Ectodermal cell (in vitro differentiated cells): ENCODE measurements around the gene MAML3.

ENCODE experiments used
- H3K27ac ChIP-seq: 2 replicates; pipeline ENCODE4 v1.7.0; 2013; ENCODE audit warnings: mild to moderate bottlenecking, low read depth, low read length; ENCODE audit not compliant: insufficient read depth, poor library complexity, severe bottlenecking
- H3K27me3 ChIP-seq: 2 replicates; pipeline ENCODE4 v1.7.0; 2013; ENCODE audit warnings: mild to moderate bottlenecking, low read length; ENCODE audit not compliant: insufficient read depth, control insufficient read depth, poor library complexity, severe bottlenecking
- H3K36me3 ChIP-seq: one replicate; pipeline ENCODE4 v1.7.0; 2013; ENCODE audit warnings: low read length; ENCODE audit not compliant: control insufficient read depth, insufficient read depth
- H3K4me1 ChIP-seq: one replicate; pipeline ENCODE4 v1.7.0; 2013; ENCODE audit warnings: low read length; ENCODE audit not compliant: control insufficient read depth, insufficient read depth
- H3K4me3 ChIP-seq: 2 replicates; pipeline ENCODE4 v1.7.0; 2013; ENCODE audit warnings: low read depth, low read length, control low read depth; ENCODE audit not compliant: insufficient read depth
- H3K9me3 ChIP-seq: 2 replicates; pipeline ENCODE4 v1.7.0; 2013; ENCODE audit warnings: mild to moderate bottlenecking, low read length, moderate library complexity; ENCODE audit not compliant: control insufficient read depth
- WGBS, 2 experiments: methylation state at CpG; one replicate each; pipeline ENCODE4 v1.1.7; 2013; ENCODE audit warnings: missing lambda C conversion rate in 2 of 2; 5-methylcytosine and 5-hydroxymethylcytosine counted together

The MAML3 gene

GRCh38 chr4:139961344-139961946 is 192.5 kb downstream of the MAML3 start:
- no peaks in the 10 kb centered on the region for H3K36me3 ChIP-seq
- H3K4me3 ChIP-seq, result no peak overlapping the region
- peaks cover 5% of the 10 kb centered on the region for H3K4me1 ChIP-seq
- no peaks in the 10 kb centered on the region for H3K27me3 ChIP-seq
- H3K9me3 ChIP-seq, result no peaks in the 10 kb centered on the region
- H3K27ac ChIP-seq, result no peak overlapping the region
- WGBS, 2 experiments, result 74 to 76% methylated on average over 6 of the region's 6 CpGs

DNA sequence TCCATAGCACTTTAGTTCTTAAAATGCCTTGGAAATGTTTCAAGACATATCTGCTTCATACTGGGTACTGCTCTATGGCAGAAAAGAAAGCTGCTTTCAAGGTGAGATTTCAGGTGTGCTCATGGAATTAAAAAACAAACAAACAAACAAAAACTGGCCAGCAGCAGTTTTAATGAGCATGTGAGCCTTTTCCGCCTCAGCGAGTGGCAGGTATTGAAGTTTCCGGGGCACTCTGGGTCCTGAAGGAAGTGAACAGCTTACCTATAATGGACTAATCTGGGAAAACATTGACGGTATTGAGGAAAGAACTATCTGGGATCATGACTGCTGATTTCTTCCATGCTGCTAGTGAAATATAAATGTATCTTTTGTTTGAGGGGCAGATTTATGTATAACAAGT is 194.6 kb downstream of the MAML3 start:
- no peaks in the 10 kb centered on the region for H3K27me3 ChIP-seq
- no peaks in the 10 kb centered on the region for H3K9me3 ChIP-seq
- no peak overlapping the region for H3K4me3 ChIP-seq
- WGBS, 2 experiments, result 93 to 94% methylated on average over 4 of the region's 4 CpGs
- H3K36me3 ChIP-seq, result no peaks in the 10 kb centered on the region
- H3K4me1 ChIP-seq, result peaks cover 17% of the 10 kb centered on the region
- H3K27ac ChIP-seq, result no peak overlapping the region

DNA sequence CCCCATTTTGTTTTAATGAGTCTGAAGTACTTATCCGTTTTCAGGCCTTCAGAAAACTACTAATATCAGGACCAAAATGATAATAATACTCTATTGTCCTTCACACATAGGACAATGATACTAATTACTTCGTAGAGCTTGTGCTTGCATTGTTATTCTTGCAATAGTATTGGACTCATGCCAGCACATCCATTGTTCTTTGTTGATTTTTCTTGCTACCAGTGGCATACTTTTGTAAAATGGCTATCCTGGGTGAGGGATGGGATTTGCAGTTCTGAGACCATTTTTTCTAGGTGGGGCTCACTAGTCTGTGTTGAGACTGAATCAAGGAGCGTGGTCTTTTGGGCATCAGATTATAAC is 195.3 kb downstream of the MAML3 start:
- Histone ChIP-seq H3K9me3 (no peaks in the 10 kb centered on the region), H3K27me3 (no peaks in the 10 kb centered on the region), H3K36me3 (no peaks in the 10 kb centered on the region), H3K4me3 (no peak overlapping the region), H3K27ac (no peak overlapping the region), H3K4me1 (peaks cover 17% of the 10 kb centered on the region)
- WGBS, 2 experiments, result 88 to 91% methylated on average over 1 to 2 of the region's 3 CpGs

- 87 to 90% methylated on average over 3 to 4 of the region's 4 CpGs for WGBS, 2 experiments
- no peak overlapping the region for H3K27ac ChIP-seq
- peaks cover 17% of the 10 kb centered on the region for H3K4me1 ChIP-seq
- H3K9me3 ChIP-seq, result no peaks in the 10 kb centered on the region
- H3K27me3 ChIP-seq, result no peaks in the 10 kb centered on the region
- no peak overlapping the region for H3K4me3 ChIP-seq
- no peaks in the 10 kb centered on the region for H3K36me3 ChIP-seq
Observed at GRCh38 chr4:139957986-139958738, 195.8 kb downstream of the MAML3 start.

DNA sequence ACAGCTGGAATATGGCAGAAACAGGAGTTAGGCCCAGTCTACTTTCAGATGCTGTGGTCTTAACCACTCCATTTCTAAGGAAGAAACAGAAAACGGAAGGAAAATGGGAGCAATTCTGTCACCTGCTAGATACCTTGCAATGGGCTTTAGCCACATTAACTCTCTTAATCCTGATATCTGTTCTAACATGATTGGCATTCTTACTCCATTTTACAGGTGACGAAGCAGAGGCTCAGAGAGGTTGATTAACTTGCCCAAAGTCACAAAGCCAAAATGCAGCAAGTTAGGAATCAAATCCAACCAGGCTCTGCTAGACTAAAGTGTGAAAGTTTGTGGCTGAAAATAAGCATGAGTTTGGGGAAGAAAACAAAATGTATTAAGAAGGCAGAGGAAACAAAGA is 196.9 kb downstream of the MAML3 start:
- Histone ChIP-seq H3K27me3 (no peaks in the 10 kb centered on the region), H3K9me3 (no peaks in the 10 kb centered on the region), H3K36me3 (no peaks in the 10 kb centered on the region), H3K27ac (no peak overlapping the region), H3K4me1 (peaks cover 17% of the 10 kb centered on the region), H3K4me3 (no peak overlapping the region)
- WGBS, 2 experiments, result 96 to 99% methylated on average over 2 of the region's 2 CpGs

DNA sequence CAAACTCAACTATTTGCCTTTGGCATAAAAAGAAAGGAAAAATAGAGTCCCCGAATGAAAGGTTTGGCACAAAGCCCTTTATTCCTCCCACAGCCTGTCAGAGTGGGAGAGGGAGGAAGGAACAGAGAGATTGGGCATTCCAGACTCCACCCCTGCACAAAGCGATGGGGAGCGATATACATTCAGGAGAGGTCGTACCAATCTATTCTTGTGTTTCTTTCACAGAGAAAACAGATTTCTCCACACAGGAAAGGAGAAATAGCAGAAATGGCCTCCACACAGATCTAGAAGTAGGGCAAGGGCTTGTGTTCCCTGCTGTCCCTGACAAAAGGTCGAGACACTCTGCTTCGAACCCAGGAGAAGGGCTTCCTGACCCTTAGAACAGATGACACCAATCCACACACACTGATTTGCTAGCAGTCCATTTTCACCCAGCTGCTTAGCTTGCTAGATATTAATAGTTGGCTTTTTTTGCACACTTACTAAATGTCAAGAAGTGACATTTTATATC is 197.4 kb downstream of the MAML3 start:
- H3K27me3 ChIP-seq, result no peaks in the 10 kb centered on the region

GRCh38 chr4:139955600-139955999 is 198.4 kb downstream of the MAML3 start:
- 82 to 88% methylated on average over 2 of the region's 2 CpGs for WGBS, 2 experiments
- Histone ChIP-seq H3K4me1 (peaks cover 17% of the 10 kb centered on the region), H3K9me3 (no peaks in the 10 kb centered on the region), H3K36me3 (no peaks in the 10 kb centered on the region), H3K27me3 (no peaks in the 10 kb centered on the region), H3K4me3 (no peak overlapping the region), H3K27ac (no peak overlapping the region)

More for the DNA sequence above, 197.4 kb downstream of the MAML3 start:
- H3K4me1 ChIP-seq, result peaks cover 17% of the 10 kb centered on the region
- no peaks in the 10 kb centered on the region for H3K36me3 ChIP-seq
- H3K27ac ChIP-seq, result peak overlapping the region; percentile 60
- H3K4me3 ChIP-seq, result no peak overlapping the region
- no peaks in the 10 kb centered on the region for H3K9me3 ChIP-seq
- WGBS, 2 experiments, result 69 to 79% methylated on average over 6 of the region's 6 CpGs

GRCh38 chr4:139954512-139954911 is 199.5 kb downstream of the MAML3 start:
- H3K9me3 ChIP-seq, result no peaks in the 10 kb centered on the region
- peaks cover 17% of the 10 kb centered on the region for H3K4me1 ChIP-seq
- H3K27me3 ChIP-seq, result no peaks in the 10 kb centered on the region
- H3K36me3 ChIP-seq, result no peaks in the 10 kb centered on the region
- 96 to 97% methylated on average over 5 of the region's 7 CpGs for WGBS, 2 experiments
- no peak overlapping the region for H3K27ac ChIP-seq
- H3K4me3 ChIP-seq, result no peak overlapping the region

DNA sequence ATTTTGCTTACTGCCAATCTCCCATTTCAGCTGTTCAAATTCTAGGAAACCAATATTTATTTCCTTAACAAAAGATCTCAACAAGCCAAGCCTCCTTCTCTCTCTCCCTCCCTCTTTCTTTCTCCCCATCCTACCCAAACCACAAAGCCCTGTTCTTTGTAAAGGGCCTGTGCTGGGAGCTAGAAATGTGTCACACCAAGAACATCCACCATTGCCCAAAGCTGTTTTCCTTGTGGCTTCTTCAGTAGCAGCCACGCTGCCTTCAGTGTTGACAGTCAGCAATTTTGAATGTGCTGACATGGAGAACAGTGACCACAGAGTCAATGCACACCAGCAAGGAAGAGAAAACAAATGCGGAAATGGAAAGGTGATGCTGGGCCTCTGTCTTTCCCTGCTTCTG is 203.0 kb downstream of the MAML3 start:
- Histone ChIP-seq H3K27ac (no peak overlapping the region), H3K27me3 (no peaks in the 10 kb centered on the region), H3K4me1 (peaks cover 8% of the 10 kb centered on the region), H3K36me3 (no peaks in the 10 kb centered on the region), H3K4me3 (no peak overlapping the region), H3K9me3 (no peaks in the 10 kb centered on the region)
- WGBS, 2 experiments, result 96 to 97% methylated on average over 2 of the region's 2 CpGs

GRCh38 chr4:139950568-139950967 is 203.4 kb downstream of the MAML3 start:
- no peaks in the 10 kb centered on the region for H3K27me3 ChIP-seq
- peaks cover 4% of the 10 kb centered on the region for H3K4me1 ChIP-seq
- H3K4me3 ChIP-seq, result no peak overlapping the region
- no peaks in the 10 kb centered on the region for H3K36me3 ChIP-seq
- no peaks in the 10 kb centered on the region for H3K9me3 ChIP-seq
- H3K27ac ChIP-seq, result no peak overlapping the region
- WGBS, 2 experiments, result 91 to 92% methylated on average over 5 of the region's 5 CpGs
